Measurements from ENCODE around the gene CFAP73.

Gene CFAP73

DNA sequence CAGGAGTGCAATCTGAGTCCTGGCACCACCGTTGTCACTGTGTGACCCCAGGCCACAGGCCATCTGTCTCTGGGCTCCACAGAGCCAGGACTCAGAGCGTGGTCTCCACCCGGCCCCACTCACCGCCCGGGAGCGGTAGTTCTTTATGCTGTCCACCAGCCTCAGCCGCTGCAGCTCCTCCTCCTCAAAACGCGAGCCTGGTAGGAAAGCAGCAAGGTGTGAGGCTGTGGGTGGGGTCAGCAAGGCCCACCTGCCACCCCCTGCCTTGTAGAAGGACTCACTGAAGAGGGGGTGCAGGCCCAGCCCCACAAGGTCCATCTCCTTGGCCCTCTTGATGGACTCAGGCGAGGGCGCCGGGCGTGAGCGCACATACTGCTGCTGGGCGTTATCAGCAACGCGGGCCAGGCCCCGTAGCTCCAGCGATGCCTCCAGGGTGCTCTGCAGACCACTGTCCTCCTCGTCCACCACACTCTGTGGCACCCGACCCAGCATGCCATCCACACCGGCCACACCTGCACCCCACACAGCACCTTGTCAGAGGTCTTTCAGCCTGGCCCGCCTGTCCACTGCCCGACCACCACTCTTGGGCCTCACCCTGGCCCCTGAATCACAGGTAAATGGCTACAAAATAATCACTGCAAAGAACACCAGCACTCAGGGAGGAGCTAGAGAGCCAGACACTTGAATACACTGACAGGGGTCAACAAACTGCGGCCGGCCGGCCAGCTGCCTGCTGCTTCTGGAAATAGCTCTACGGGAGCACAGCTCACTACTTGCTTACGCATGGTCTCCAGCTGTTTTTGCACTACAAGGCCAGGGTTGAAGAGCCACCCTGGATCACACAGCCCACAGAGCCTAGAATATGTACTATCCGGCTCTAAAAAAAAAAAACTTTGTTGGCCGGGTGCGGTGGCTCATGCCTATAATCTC, 16.3 kb downstream of the CFAP73 start:
- TF ChIP-seq CTCF (IDR thresholded peaks at IDR 0.05): no peak

GRCh38 chr12:113167868-113168267, 18.3 kb downstream of the CFAP73 start:
- no peak for TF ChIP-seq CTCF (IDR thresholded peaks at IDR 0.05)

DNA sequence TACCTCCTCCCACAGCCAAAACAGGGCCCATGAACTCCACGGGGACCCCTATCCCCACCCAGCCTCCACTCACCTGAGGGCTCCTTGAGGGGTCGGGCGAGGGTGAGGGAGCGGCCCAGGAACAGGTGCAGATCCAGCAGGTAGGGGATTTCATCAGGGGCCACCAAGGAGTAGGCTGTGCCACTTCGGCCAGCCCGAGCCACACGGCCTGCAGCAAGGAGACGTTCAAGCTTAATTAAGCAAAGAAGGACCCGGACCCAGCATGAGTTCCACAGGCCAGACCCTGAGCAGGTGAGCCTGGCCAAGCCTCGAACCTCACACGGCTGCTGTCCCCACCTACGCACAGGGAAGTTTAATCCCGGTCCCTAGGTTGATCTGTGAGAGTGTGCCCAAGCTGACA, 20.2 kb downstream of the CFAP73 start:
- no peak for TF ChIP-seq CTCF (IDR thresholded peaks at IDR 0.05)

DNA sequence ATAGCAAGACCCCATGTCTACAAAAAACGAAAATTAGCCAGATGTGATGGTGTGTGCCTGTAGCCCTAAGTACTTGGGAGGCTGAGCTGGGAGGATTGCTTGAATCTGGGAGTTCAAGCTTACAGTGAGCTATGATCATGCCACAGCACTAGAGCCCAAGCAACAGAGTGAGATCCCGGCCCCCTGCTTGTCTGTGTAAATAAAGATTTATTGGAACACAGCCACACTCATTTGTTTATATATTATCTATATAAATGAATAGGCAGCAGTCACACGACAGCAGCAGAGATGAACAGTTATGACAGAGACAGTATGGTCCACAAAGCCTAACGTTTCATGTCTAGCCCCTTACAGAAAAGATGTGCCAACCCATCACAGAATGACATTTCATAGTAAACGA, 20.9 kb downstream of the CFAP73 start:
- no peak for TF ChIP-seq CTCF (IDR thresholded peaks at IDR 0.05)

DNA sequence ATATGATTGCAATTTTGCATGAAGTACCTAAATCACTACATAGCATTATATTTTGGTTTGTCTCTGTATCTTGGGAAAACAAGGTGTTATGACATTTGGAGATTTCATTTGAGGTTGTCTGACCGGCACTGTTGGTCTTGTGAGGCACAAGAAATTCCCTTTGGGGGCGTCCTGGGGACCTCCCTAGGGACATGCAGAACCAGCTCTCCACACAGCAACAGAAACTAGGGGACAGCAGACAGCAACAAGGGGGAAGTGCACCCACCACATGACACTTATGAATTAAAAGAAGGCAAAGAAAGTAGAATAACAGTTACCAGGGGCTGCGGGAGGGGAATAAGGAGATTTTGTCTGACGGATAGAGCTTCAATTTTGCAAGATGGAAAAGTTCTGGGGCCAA, 21.4 kb downstream of the CFAP73 start:
- TF ChIP-seq CTCF (IDR thresholded peaks at IDR 0.05): no peak

DNA sequence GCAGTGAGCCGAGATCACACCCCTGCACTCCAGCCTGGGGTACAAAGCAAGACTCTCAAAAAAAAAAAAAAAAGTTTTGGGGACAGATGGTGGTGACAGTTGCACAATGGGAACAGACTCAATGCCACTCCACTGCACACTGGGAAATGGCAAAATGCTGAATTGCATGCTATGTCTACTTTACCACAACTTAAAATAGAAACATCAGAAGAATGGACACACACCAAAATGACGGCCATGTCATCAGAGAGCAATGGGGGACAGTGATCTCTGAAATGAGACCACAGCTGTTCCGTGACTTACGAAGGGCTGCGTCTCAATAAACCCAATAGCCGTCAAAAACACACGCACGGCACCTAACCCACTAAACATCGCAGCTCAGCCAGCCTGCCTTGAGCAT, 22.0 kb downstream of the CFAP73 start:
- TF ChIP-seq CTCF (IDR thresholded peaks at IDR 0.05): no peak

GRCh38 chr12:113172185-113172584, 22.7 kb downstream of the CFAP73 start:
- TF ChIP-seq CTCF (IDR thresholded peaks at IDR 0.05): no peak

Measured in LNCAP (cell line).